DMS53 treated with DMSO at 0.1 percent for 48 hours (cell line): Measurements from ENCODE around the gene KIF19.

Source experiments
- DNase-seq: peaks from one replicate; lab custom pipeline; 2025; ENCODE audit not compliant: unreplicated experiment; lab: John Stamatoyannopoulos, UW

Gene KIF19

GRCh38 chr17:74362069-74362405, 36.0 kb downstream of the KIF19 start:
- no peak for DNase-seq

DNA sequence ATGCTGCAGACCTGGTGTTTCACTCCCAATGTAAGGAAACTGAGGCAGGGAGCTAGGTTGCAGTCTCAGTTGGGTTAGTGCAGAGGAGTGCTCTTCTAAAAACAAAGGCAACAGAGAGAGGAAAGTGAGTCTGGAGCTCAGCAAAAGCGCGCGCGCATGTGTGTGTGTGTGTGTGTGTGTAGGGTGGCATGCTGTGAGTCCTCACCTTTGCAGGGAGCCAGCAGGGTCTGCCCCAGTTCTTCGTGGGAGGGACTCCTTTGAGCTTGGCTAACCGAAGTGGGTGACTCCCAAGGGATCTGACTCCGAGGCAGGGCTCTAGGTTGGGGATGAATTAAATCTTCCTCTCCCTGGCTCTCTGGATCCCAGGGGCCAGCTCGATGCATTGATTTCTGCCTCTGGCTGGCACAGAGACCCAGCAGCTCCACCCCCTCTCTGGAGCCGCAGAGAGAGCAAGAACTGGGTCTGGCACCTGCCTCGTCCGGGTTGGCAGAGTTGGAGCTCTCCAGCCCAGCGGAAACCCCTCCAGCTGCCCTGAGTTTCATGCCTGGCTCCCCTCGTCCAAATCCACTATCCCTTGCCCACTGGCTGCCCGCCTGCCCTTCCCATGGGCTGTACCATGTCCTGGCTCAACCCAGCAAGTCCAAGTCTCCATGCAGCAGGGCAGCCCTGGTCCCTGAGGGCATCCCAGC, 36.9 kb downstream of the KIF19 start:
- no peak for DNase-seq

- DNase-seq: no peak
Observed at GRCh38 chr17:74367206-74367605, 41.2 kb downstream of the KIF19 start, which contains the start of gene GPR142. TSS of gene GPR142 (plus strand) at chr17:74367506. CDS start at chr17:74369541, 2,035 bp downstream.

- peak; percentile 68 for DNase-seq
Observed at GRCh38 chr17:74368341-74369081, 42.5 kb downstream of the KIF19 start.

GRCh38 chr17:74369221-74369620, 43.2 kb downstream of the KIF19 start:
- DNase-seq: peak; percentile 50

GRCh38 chr17:74369665-74370490, 43.9 kb downstream of the KIF19 start:
- no peak for DNase-seq

GRCh38 chr17:74371653-74372147, 45.7 kb downstream of the KIF19 start:
- DNase-seq: no peak

DNA sequence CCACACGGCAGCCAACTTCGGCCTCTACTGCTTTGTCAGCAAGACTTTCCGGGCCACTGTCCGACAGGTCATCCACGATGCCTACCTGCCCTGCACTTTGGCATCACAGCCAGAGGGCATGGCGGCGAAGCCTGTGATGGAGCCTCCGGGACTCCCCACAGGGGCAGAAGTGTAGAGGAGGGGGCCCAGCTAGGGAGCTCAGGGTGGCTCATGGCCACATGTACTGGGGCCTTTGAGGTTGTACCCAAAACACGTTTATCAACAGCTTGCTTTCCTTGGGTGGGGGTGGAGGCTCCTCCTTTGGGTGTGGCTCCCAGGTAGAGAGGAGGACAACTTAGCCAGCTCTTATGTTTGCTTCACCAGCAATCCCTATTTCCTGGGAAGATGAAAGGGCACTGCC, 46.4 kb downstream of the KIF19 start:
- DNase-seq: no peak

DNA sequence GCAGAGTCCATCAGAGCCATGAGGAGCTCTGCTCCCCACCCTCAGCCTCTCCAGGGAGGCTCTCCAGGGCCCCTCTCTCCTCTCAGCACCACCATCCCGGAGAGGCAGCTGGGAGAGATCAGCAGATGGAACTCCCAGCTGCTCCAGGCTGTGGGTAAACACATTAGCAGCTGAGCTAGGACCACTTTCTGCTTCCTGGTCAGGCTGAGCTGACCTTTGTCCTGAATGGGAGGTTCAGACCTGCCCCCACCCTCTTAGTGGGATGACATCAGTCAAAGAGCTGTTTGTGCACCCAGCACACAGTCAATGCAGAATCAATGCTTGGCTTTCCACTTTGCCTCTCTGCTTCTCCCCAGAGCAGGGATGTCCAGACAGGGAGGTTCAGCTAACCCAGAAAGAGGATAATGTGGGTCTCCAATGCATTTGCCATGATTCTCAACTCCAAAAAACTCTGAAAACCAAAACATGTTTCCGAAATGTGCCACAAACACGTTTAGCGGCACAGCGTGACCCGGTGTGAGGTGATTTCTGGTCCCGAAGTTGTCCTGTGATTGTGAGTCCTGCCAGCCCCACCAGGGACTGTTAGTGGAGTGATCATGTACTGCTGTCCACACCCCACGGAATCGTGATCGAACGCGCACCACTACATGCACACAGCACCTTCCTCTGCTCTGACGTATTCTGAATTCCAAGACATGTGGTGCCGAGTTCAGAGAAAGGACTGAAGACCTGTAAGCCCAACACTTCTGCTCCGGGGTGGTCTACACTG, 48.0 kb downstream of the KIF19 start:
- peak; percentile 98 for DNase-seq

- DNase-seq: no peak
Observed at GRCh38 chr17:74374858-74375257, 48.8 kb downstream of the KIF19 start.

GRCh38 chr17:74379495-74380085, 53.6 kb downstream of the KIF19 start:
- peak; percentile 66 for DNase-seq

GRCh38 chr17:74380086-74380958, 54.3 kb downstream of the KIF19 start:
- DNase-seq: peak; percentile 51

- no peak for DNase-seq
Observed at GRCh38 chr17:74380959-74381808, 55.2 kb downstream of the KIF19 start.

DNA sequence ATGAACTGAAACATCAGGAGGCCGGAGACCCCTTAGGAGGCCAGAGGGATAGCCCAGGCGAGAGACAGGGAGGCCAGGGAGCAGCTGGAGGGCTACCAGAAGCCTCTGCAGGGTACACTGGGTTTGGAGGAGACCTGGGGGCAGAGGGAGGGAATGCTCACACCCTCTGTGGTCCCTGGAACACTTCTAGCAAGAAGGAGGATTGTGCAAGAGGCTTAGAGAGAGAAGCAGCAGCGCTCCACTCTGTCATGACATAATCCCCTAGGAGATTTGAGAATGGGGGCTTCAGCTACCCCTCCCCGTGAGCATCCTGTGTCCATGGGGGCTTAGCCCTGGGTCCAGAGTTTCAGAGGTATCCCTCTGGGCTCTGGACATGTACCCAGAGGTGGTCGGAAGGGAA, 57.1 kb downstream of the KIF19 start:
- no peak for DNase-seq

DNA sequence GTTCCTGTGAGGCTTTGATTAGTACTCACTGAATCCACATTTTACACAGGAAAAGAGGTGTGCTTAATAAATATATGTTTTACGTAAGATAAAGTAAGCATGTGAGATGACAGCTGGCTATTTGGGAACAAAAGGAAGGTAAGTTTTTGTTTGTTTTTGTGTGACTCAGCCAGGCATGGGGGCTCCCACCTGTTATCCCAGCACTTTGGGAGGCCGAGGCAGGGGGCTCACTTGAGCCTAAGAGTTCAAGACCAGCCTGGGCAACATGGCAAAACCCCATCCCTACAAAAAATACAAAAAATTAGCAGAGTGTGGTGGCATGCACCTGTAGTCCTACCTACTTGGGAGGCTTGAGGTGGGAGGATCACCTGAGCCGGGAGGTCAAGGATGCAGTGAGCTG, 59.2 kb downstream of the KIF19 start:
- peak; percentile 61 for DNase-seq

GRCh38 chr17:74386386-74386785, 60.4 kb downstream of the KIF19 start:
- no peak for DNase-seq

DNA sequence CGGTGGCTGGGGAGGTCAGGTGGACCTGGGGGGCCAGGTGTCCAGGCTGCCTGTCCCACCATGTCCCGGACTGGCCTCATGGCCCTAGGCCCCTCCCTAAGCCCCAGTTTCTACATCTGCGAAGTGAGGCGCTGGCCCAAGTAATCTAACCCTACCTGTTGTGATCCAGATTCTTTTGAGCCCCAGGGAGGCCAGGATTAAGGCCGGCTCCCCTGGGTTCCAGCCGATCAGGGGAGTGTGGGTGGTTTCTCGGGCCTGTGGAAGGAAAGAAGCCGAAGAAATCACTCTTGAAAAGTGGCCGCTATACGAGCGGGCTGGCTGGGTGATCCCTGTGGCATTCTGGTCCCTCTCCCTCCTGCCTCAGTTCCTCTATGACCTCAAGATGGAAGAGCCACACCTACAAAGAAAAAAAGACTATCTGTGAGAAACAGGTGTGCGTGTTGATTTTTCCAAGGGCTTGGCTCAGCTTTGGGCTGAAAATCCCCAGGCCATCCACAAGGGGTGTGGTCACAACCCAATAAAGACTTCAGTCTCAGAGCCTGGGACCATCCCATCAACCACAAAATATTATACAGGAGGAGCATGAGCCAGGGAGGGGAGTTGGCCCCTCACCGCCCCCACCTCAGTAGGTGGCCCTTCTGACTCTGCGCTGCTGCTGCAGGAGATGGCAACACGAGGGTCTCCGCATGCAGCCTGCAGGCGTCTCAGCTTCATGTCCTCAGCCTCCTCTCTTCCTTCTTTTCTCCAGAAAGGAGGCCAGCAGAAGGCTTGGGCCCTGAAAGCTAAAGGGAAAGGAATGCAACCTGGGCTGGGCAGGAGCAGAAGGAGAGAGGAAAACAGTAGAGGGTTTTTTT, 61.6 kb downstream of the KIF19 start:
- DNase-seq: no peak
